ENCODE measurements around the gene EEPD1.

The EEPD1 gene

GRCh38 chr7:36151921-36152755 lies 916 bp upstream of the EEPD1 start:
- DNase-seq (ENCODE audit: extremely low spot score, insufficient read length, low read depth): no peak
- FAIRE-seq: no peak

- DNase-seq (ENCODE audit: extremely low spot score, insufficient read length, low read depth) (no peak), FAIRE-seq (no peak)
Measured at GRCh38 chr7:36153571-36154097, 580 bp downstream of the EEPD1 start.

GRCh38 chr7:36154255-36155212 lies 1.5 kb downstream of the EEPD1 start:
- no peak for DNase-seq (ENCODE audit: extremely low spot score, insufficient read length, low read depth)
- FAIRE-seq: no peak

- DNase-seq (ENCODE audit: extremely low spot score, insufficient read length, low read depth) (no peak), FAIRE-seq (no peak)
Measured at GRCh38 chr7:36155811-36156361, 2.8 kb downstream of the EEPD1 start.

- FAIRE-seq (no peak), DNase-seq (ENCODE audit: extremely low spot score, insufficient read length, low read depth) (no peak)
Measured at GRCh38 chr7:36157527-36158320, 4.7 kb downstream of the EEPD1 start.

- no peak for DNase-seq (ENCODE audit: extremely low spot score, insufficient read length, low read depth)
- FAIRE-seq: no peak
Measured at GRCh38 chr7:36158321-36158605, 5.2 kb downstream of the EEPD1 start.

GRCh38 chr7:36159618-36160017 lies 6.6 kb downstream of the EEPD1 start:
- FAIRE-seq (no peak), DNase-seq (ENCODE audit: extremely low spot score, insufficient read length, low read depth) (no peak)

- FAIRE-seq: no peak
- DNase-seq (ENCODE audit: extremely low spot score, insufficient read length, low read depth): no peak
Measured at GRCh38 chr7:36160313-36160712, 7.3 kb downstream of the EEPD1 start.

- FAIRE-seq (no peak), DNase-seq (ENCODE audit: extremely low spot score, insufficient read length, low read depth) (no peak)
Measured at GRCh38 chr7:36161996-36162395, 8.9 kb downstream of the EEPD1 start.

- FAIRE-seq (no peak), DNase-seq (ENCODE audit: extremely low spot score, insufficient read length, low read depth) (no peak)
Measured at GRCh38 chr7:36165059-36165458, 12.0 kb downstream of the EEPD1 start.

GRCh38 chr7:36165802-36166201 lies 12.7 kb downstream of the EEPD1 start:
- DNase-seq (ENCODE audit: extremely low spot score, insufficient read length, low read depth): no peak
- no peak for FAIRE-seq

GRCh38 chr7:36167403-36168050 lies 14.5 kb downstream of the EEPD1 start:
- FAIRE-seq: no peak
- no peak for DNase-seq (ENCODE audit: extremely low spot score, insufficient read length, low read depth)

- DNase-seq (ENCODE audit: extremely low spot score, insufficient read length, low read depth) (no peak), FAIRE-seq (no peak)
Measured at GRCh38 chr7:36171503-36171902, 18.4 kb downstream of the EEPD1 start.

GRCh38 chr7:36175886-36176285 lies 22.8 kb downstream of the EEPD1 start:
- FAIRE-seq (no peak), DNase-seq (ENCODE audit: extremely low spot score, insufficient read length, low read depth) (no peak)

GRCh38 chr7:36176697-36177096 lies 23.6 kb downstream of the EEPD1 start:
- FAIRE-seq: no peak

GRCh38 chr7:36180121-36180520 lies 27.1 kb downstream of the EEPD1 start:
- DNase-seq (ENCODE audit: extremely low spot score, insufficient read length, low read depth) (no peak), FAIRE-seq (no peak)

More at GRCh38 chr7:36176697-36177096, 23.6 kb downstream of the EEPD1 start:
- DNase-seq (ENCODE audit: extremely low spot score, insufficient read length, low read depth): no peak

- no peak for FAIRE-seq
- no peak for DNase-seq (ENCODE audit: extremely low spot score, insufficient read length, low read depth)
Measured at GRCh38 chr7:36181668-36182067, 28.6 kb downstream of the EEPD1 start.

GRCh38 chr7:36182854-36183604 lies 30.0 kb downstream of the EEPD1 start:
- no peak for DNase-seq (ENCODE audit: extremely low spot score, insufficient read length, low read depth)
- no peak for FAIRE-seq

- FAIRE-seq: no peak
- DNase-seq (ENCODE audit: extremely low spot score, insufficient read length, low read depth): no peak
Measured at GRCh38 chr7:36185092-36185491, 32.0 kb downstream of the EEPD1 start.
